A673 (cell line): Measurements from ENCODE around the gene TRIP13.

Experiments
- EZH2 ChIP-seq: fragments of 200-600 bp; sonication (generic); IDR thresholded peaks from 2 replicates; pipeline ENCODE4 v1.6.1; 2017; ENCODE audit warnings: borderline replicate concordance, low read depth, mild to moderate bottlenecking, mixed read lengths, antibody characterized with exemption, low read length; ENCODE audit not compliant: poor library complexity, severe bottlenecking
- TF ChIP-seq, protein P1 (sequence below): fragments of 300-800, 200-600 bp; sonication (generic); conservative IDR thresholded peaks from 2 replicates; pipeline ENCODE4 v1.5.1; 2017; ENCODE audit warnings: low read depth, mild to moderate bottlenecking, antibody characterized with exemption, low read length, moderate library complexity, mixed read lengths

DNA sequence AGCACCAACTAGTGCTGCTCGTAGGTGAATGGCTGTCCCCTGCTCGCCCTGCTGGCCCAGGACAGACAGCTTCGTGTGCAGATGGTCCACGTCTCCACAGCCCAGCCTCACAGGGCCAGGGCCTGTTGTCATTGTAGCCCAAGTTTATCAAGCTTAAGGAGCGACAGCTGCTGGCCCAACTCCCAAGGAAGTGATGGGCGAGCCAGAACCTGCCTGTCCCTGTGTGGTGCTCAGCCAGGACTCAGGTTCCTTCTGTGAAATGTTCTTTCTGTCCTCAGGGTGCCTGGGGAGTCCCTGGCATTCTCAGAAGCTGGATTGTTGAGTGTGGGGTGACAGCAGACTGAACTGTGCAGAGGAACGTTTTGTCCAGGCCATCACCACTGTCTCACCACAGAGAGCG is 16.4 kb downstream of the TRIP13 start:
- no peak for TF ChIP-seq EZH2
- TF ChIP-seq, protein P1, sequence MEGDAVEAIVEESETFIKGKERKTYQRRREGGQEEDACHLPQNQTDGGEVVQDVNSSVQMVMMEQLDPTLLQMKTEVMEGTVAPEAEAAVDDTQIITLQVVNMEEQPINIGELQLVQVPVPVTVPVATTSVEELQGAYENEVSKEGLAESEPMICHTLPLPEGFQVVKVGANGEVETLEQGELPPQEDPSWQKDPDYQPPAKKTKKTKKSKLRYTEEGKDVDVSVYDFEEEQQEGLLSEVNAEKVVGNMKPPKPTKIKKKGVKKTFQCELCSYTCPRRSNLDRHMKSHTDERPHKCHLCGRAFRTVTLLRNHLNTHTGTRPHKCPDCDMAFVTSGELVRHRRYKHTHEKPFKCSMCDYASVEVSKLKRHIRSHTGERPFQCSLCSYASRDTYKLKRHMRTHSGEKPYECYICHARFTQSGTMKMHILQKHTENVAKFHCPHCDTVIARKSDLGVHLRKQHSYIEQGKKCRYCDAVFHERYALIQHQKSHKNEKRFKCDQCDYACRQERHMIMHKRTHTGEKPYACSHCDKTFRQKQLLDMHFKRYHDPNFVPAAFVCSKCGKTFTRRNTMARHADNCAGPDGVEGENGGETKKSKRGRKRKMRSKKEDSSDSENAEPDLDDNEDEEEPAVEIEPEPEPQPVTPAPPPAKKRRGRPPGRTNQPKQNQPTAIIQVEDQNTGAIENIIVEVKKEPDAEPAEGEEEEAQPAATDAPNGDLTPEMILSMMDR: no peak
